ENCODE data around the gene CEP350.
"Not testable (repeated sequence)": the region's sequence is repeated elsewhere in the genome, so short reads cannot be mapped to it uniquely, and the experiment has no call there.

Gene CEP350

DNA sequence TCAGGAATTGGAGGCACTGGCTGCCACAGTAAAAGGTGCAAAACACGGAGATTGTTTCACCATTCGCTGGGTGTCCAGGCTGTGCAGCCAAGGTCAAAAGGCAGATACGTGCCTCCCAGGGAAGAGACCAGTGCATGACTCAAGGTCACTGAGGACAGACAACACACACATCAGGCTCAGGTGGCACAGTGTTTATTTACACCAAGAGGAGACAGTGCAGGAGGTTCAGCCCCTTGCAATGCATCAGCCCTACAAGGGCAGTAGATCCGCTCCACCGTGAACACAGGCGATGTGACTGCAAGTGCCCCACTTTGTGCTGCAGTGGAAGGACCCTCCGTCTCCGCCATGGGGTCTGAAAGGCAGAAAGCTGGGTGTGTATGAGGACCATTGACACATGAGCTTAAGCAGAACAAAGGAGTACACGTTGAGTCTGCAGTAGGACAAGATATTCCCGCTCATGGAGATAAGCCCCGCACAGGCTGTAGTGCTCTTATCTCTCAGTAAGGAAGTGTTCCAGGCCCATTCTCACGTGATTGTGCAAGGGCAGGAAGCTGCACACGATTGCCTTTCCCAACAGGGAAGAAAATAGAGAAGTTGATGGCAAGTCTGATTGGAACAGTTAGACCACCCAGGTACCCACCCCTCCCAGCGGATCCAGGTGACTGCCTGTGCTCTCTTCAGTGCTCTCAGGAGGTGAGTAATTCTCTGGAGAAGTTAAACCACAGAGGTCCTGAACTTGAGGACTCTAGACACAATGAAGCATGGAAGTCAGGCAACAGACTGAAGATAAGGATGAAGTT lies 162.6 kb downstream of the CEP350 start:
- no peak for DNase-seq (ENCODE audit: low spot score)

- DNase-seq (ENCODE audit: low spot score), result peak; percentile 78
These were observed 163.1 kb downstream of the CEP350 start for GRCh38 chr1:180117764-180118116.

- no peak for DNase-seq (ENCODE audit: low spot score)
These were observed 165.2 kb downstream of the CEP350 start for GRCh38 chr1:180119837-180120236.

- DNase-seq (ENCODE audit: low spot score), result no peak
These were observed 168.9 kb downstream of the CEP350 start for GRCh38 chr1:180123463-180123936.

GRCh38 chr1:180130651-180131050 lies 176.0 kb downstream of the CEP350 start:
- DNase-seq (ENCODE audit: low spot score), result no peak

GRCh38 chr1:180131510-180131909 lies 176.9 kb downstream of the CEP350 start:
- DNase-seq (ENCODE audit: low spot score), result peak; percentile 87

- DNase-seq (ENCODE audit: low spot score), result no peak
These were observed 178.6 kb downstream of the CEP350 start for GRCh38 chr1:180133193-180133592.

DNA sequence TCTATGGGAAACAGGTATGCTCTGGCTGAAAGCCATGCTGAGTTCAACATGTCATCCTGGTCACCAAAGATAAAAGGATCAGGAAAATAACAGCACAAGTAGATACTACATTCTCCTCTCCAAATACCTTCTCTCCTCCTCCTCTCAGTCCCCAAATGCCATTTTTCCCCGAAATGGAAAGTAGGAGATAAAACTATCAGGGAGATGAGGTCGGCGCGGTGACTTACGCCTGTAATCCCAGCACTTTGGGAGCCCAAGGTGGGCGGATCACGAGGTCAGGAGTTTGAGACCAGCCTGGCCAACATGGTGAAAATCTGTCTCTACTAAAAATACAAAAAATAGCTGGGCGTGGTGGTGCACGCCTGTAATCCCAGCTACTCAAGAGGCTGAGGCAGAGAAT lies 179.1 kb downstream of the CEP350 start:
- not testable (repeated sequence) for DNase-seq (ENCODE audit: low spot score)

GRCh38 chr1:180135535-180135934 lies 180.9 kb downstream of the CEP350 start:
- no peak for DNase-seq (ENCODE audit: low spot score)

GRCh38 chr1:180136331-180136967 lies 181.8 kb downstream of the CEP350 start:
- DNase-seq (ENCODE audit: low spot score), result no peak

- DNase-seq (ENCODE audit: low spot score), result no peak
These were observed 182.4 kb downstream of the CEP350 start for GRCh38 chr1:180136968-180137356.

- no peak for DNase-seq (ENCODE audit: low spot score)
These were observed 183.2 kb downstream of the CEP350 start for GRCh38 chr1:180137776-180138175.

DNA sequence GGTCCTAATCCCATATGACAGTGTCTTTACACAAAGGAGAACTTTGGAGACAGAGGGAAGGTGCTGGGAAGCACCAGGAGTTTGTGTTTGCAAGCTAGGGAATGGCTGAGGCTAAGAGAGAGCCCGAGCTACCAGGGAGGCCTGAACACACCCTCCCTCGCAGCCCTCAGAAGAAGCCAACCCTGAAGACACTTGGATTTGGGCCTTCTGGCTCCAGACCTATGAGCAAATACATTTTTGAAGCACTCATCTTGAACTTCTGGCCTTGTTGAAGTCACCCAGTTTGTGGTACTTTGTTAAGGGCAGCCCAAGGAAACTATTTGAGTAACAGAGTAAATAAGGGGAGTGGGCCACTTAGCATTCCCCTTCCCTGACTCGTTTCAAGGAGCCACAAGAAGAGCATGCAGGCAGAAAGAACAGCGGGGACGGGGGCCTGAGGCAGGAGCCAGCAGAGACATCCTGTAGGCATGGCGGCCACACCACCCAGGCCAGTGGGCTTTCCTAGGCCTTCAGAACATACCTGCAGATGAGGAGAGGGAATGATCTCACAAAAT lies 186.8 kb downstream of the CEP350 start:
- DNase-seq (ENCODE audit: low spot score), result no peak

GRCh38 chr1:180143359-180143758 lies 188.7 kb downstream of the CEP350 start:
- no peak for DNase-seq (ENCODE audit: low spot score)

DNA sequence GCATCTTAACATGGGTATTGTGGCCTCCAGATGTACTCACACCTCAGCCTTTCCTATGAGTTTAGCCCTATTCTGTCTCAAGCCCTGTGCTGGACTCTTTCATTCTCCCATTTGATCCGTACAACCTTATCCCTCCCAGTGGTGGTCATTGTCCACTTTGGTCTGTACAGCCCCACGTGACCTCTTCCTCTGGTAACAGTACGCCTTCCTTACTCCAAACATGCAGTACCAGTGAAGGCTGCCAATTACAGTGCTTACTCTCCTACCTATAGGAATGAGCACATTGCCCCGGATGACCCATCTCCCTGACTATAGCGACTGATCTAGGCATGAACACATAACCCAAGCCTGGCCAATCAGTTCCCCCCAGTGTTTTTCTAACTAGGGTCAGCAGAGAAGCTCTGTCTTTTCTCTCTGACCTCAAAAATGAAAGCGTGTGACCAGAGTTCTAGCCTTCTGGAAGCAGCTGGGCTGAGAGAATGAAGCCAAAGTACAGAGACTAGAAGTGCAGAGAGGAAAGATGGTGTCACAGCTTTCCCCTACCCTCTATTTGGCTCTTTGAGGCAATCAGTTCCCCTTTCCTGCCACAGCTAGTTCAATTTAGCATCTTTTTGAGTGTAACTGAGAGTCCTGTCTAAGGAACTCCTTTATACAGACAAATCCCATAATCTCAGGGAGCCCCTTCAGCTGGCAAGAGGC lies 190.2 kb downstream of the CEP350 start:
- DNase-seq (ENCODE audit: low spot score), result no peak

DNA sequence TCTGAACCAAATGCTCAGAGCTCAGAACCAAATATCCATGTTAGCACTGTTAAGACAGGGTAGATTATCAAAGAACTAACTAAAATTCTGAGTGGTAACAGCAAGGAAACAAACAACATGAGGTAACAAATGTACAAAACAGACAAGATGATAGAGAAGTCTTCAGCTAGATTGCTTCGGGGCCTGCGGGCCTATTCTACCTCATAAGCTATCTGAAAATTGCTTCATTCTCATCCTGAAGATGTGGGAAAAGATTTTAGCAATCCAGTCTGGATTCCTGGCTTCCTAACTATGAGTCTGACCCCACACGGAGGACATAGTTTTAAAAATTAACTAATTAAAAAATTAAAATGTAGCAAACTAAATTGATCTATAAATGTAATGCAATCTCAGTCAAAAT lies 190.8 kb downstream of the CEP350 start:
- DNase-seq (ENCODE audit: low spot score), result no peak

GRCh38 chr1:180150982-180151381 lies 196.4 kb downstream of the CEP350 start:
- DNase-seq (ENCODE audit: low spot score), result peak; percentile 47

- DNase-seq (ENCODE audit: low spot score), result peak; percentile 75
These were observed 196.9 kb downstream of the CEP350 start for GRCh38 chr1:180151508-180151907.

DNA sequence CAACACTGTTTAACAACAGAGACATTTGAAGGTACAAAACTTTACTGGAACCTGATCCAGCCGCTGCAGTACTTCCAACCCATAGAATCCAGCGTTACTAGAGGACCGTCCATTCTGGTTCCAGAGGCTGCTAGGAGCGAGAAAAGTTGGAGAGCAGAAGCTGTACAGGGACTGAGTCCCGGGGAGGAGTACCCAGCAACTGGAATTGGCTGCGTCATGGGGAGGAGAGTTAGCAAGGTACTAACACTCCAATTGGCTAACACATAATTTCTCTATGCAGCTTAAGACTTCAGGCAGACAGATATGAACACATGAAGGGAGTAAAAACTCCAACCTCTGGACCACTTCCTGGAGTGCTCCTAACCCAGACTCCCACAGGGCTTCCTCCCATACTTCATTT lies 198.0 kb downstream of the CEP350 start:
- no peak for DNase-seq (ENCODE audit: low spot score)

- no peak for DNase-seq (ENCODE audit: low spot score)
These were observed 198.4 kb downstream of the CEP350 start for GRCh38 chr1:180153032-180153431.

- DNase-seq (ENCODE audit: low spot score), result no peak
These were observed 199.4 kb downstream of the CEP350 start for GRCh38 chr1:180154003-180154324.

GRCh38 chr1:180154325-180155181 lies 199.9 kb downstream of the CEP350 start, which contains the start of gene QSOX1:
Gene QSOX1, plus strand, starts transcription at chr1:180154869. Its CDS starts 39 bp downstream, at chr1:180154908.
- peak; percentile 100 for DNase-seq (ENCODE audit: low spot score)
